GM12891 (cell line): ENCODE results near the gene PGM2.

ENCODE experiments used
- POLR2A ChIP-seq: IDR thresholded peaks from 2 replicates; pipeline ENCODE4 v1.6.1; 2011; ENCODE audit warnings: low read depth, low read length, control low read depth
- POLR2AphosphoS5 ChIP-seq: IDR thresholded peaks from 2 replicates; pipeline ENCODE4 v1.6.1; 2011; ENCODE audit warnings: low read depth, low read length, control low read depth
- TAF1 ChIP-seq: IDR thresholded peaks from 2 replicates; pipeline ENCODE4 v1.6.1; 2011; ENCODE audit warnings: low read depth, low read length, control low read depth

GRCh38 chr4:37872310-37872988, 46.0 kb downstream of the PGM2 start:
- TF ChIP-seq POLR2AphosphoS5 (no peak), TAF1 (no peak), POLR2A (no peak)
